Ammon's horn (tissue), 1 donor: ENCODE measurements around the gene NANOS2.

ENCODE experiments used
- DNase-seq: peaks from one replicate; pipeline ENCODE4 v3.0.0-alpha.2; 2016; ENCODE audit warnings: low spot score

Gene NANOS2

GRCh38 chr19:45929247-45929646, 14.7 kb upstream of the NANOS2 start:
- no peak for DNase-seq

- peak; percentile 92 for DNase-seq
Observed at GRCh38 chr19:45927565-45928261, 13.1 kb upstream of the NANOS2 start.

- no peak for DNase-seq
Observed at GRCh38 chr19:45924891-45925447, 10.4 kb upstream of the NANOS2 start.

DNA sequence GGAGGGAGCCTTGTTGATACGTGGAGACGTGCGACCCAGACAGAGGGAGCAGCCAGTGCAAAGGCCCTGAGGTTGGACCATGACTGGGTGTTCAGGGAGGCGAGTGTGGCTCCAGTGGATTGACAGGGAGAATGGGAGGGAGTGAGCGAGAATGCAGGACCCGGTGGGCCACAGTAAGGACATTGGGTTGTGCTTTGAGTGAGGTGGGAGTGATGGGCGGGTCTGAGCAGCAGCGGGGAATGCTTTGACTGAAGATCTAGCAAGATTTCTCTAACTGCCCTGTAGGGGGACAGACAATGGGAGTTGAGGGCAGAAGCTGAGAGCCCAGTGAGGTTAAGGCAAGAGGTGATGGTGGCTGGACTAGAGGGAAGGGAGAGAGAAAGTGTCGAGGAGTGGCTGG, 7.7 kb upstream of the NANOS2 start:
- no peak for DNase-seq

DNA sequence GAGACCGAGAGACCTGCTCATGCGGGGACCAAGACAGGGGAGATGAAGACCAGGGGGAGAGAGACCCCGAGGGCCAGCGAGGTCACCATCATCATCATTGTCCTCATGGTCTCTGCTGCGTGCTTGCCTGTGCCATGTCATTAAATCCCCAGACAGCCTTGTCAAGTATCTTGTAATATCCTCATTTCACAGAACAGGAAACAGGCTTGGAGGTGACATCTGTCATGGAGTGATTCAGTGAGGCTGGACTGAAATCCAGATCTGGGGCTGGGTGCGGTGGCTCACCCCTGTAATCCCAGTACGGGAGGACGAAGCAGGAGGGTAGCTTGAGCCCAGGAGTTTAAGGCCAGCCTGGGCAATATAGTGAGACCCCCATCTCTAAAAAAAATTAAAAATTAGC, 5.9 kb upstream of the NANOS2 start:
- no peak for DNase-seq

- peak; percentile 81 for DNase-seq
Observed at GRCh38 chr19:45919678-45920077, 5.1 kb upstream of the NANOS2 start.

GRCh38 chr19:45918721-45919120, 4.1 kb upstream of the NANOS2 start:
- DNase-seq: no peak

- peak; percentile 77 for DNase-seq
Observed at GRCh38 chr19:45917421-45918091, 3.0 kb upstream of the NANOS2 start.

- DNase-seq: no peak
Observed at GRCh38 chr19:45911291-45911690, 3.3 kb downstream of the NANOS2 start.

DNA sequence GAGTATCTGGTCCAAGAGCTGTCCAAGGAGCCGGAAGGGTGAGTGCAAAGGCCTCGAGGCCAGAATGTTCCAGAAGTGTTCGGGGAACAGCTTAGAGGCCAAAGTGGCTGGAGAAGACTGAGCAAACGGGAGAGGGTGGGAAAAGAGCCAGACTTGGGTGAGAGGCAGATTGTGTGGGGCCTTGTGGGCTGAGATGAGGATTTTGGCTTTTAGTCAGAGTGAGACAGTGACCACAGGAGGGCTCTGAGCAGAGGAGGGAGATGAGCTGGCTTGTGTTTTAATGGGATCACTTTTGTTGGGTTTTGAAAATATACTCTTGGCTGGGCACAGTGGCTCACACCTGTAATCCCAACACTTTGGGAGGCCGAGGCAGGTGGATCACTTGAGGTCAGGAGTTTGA, 5.6 kb downstream of the NANOS2 start:
- DNase-seq: no peak

DNA sequence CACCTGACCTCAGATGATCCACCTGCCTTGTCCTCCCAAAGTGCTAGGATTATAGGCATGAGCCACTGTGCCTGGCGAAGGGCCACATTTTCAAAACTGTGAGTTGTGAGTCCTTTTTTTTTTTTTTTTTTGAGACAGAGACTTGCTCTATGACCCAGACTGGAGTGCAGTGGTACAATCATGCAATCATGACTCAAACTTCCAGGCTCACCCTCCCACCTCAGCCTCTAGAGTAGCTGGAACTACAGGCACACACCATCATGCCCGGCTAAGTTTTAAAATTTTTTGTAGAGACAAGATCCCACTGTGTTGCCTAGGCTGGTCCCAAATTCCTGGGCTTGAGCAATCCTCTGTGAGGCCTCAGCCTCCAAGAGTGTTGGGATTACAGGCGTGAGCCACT, 8.4 kb downstream of the NANOS2 start:
- no peak for DNase-seq

DNA sequence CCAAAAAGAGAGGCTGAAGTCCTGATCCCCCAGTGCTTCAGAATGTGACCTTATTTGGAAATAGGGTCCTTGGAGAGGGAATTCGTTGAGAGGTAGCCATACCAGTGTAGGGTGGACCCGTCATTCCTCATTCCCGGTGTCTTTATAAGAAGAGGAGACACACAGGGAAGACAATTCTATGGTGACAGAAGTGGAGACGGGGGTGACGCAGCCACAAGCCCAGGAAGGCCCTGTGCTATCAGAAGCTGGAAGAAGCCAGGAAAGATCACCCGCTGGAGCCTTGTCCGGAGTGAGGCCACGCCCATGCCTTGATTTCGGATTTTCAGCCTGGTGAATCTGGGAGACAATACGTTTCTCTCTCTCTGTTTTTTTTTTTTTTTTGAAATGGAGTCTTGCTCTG, 9.6 kb downstream of the NANOS2 start:
- no peak for DNase-seq

DNA sequence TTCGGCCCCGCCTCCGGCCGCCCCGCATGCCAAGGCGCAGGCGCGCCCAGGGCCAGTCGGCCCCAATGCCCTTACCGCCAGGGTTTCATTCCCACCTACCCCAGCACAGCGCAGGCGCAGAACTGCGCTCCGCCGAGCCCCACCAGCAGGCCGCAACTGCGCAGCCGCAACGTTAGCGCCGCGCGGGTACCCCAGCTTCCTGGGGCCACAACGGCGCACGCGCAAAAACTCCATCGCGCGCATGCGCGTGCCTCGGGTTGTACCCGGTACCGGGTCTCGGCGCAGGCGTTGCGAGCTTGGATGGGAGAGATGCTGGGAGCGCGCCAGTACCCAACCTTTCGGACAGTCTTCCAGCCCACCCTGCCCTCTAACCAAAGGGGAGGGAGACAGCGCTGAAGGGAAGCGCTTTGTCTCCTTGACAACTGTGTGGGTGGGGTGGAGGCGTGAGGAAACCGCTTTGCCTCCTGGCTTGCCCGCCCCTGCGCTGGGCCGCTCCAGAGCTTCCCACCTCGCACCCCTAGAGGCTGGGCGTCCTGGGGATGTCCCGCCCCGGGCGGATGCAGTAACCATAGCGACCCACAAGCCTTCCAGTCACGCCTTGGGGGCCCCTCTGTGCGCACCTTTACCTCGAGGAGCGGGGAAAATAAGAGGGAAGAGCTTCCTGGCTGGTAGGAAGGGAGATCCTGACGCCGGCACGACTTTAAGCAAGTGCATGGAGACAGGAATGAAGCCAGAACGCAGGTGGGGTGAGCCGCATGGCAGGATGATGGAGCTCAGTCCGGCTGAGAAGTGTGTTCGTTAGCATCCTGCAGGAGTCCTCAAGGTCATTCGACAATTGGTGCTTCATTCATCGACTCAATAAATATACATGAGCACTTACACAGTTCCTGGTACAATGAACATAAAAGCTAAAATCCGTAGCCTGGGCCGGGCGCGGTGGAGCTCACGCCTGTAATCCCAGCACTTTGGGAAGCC, 11.6 kb downstream of the NANOS2 start:
- DNase-seq: peak; percentile 97

DNA sequence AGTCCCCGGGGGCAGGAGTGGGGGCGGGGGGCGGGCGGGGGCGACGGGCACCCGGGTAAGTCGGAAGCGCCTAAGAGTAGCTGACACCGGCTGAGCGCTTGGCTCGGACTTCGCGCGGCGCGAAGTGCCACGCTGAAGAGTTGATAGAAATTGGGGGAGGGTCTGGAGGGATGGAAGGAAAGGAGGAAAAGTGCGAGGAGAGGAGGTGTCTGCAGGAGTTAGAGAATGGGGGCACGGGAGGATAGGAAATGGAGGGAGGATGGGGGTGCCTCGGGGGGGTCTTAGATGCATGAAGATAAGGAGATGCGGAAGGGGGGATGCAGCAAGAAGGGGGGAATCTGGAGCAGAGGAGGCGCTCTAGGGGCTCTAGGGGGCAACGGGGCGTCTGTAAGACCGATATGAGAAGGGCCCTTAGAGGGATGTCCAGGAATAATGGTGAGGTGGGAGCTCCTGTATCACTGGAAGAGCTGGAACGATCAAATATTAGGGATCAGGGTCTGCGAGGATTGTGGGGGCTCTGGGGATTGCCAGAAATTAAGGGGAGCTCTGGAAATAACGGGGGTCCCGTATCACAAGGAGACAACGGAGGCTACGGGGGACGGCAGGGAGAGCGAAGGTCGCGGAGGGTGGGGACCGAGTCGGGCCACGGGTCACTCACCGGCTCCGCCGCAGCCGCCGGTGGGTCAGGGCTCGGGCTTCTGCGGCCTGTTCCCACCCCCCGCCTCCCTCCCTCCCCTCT, 12.5 kb downstream of the NANOS2 start, which contains the start of gene MYPOP:
Gene MYPOP, minus strand, starts transcription at position 702 of the 739 bp plus-strand sequence. CDS start 840 bp downstream, outside the sequence.
- DNase-seq: no peak

- DNase-seq: no peak
Observed at GRCh38 chr19:45901432-45901911, 13.1 kb downstream of the NANOS2 start.

GRCh38 chr19:45900738-45901431, 13.7 kb downstream of the NANOS2 start:
- DNase-seq: no peak

DNA sequence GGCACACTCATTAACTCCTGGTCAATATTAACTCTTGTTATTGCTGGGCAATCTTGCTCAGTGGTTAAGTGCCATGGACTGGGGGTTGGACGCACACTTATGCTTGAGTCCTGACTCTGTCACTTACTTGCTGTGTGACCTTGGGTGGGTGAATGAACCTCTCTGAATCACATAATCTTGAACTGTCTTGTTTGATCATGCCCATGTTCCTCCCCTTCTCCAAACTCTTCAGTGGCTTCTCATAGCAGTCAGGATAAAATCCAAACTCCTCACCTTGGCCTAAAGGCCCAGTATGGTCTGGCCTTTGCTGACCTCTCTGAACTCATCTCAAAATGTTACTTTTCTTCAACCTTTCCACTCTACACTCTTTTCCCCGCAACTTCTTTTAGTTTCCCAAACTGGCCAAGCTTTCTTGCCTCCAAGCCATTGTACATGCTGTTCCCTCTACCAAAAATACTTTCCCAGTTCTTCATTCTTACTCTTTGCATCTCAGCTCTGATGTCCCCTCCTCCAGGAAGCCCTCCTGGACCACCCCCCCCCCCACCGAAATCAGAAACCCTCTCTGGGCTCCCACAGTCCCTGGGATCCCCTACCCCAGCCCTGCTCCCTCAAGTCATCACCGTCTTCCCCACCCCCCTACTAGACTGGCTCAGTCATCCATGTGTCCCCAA, 14.5 kb downstream of the NANOS2 start:
- no peak for DNase-seq

GRCh38 chr19:45899253-45899652, 15.3 kb downstream of the NANOS2 start:
- no peak for DNase-seq

GRCh38 chr19:45897261-45897812, 17.2 kb downstream of the NANOS2 start:
- no peak for DNase-seq
